Activated T-helper 1 cell treated with anti-CD3 and anti-CD28 coated beads, Interleukin-12 subunit alpha, Interleukin-12 subunit beta, Interleukin-2, Interleukin-4 antibody, amounts not matched to agents 30 ng/mL and 10 ng/mL and 1 ng/mL, durations not matched to agents 14 hours and 24 hours and 36 hours (primary cell): ENCODE data around the gene SLC8A3. TPM values are rescaled to one million over a fixed set of nuclear protein-coding genes. Genes with fewer than 3 reads are reported as not detected.
"Not testable (repeated sequence)": the region's sequence is repeated elsewhere in the genome, so short reads cannot be mapped to it uniquely, and the experiment has no call there.

Source experiments
- DNase-seq: peaks from one replicate; pipeline ENCODE4 v3.0.0; 2021; ENCODE audit warnings: low spot score
- H3K27ac Mint-ChIP-seq: one replicate; pipeline ENCODE4 v1.8.0; 2021; ENCODE audit warnings: mild to moderate bottlenecking, mixed read lengths
- H3K27me3 Mint-ChIP-seq: one replicate; pipeline ENCODE4 v1.8.0; 2022; ENCODE audit warnings: mild to moderate bottlenecking, moderate library complexity, mixed read lengths; ENCODE audit not compliant: insufficient read depth
- H3K36me3 Mint-ChIP-seq: one replicate; pipeline ENCODE4 v1.8.0; 2021; ENCODE audit warnings: low read depth, mixed read lengths
- H3K4me1 Mint-ChIP-seq: one replicate; pipeline ENCODE4 v1.8.0; 2021; ENCODE audit warnings: low read depth, mixed read lengths
- H3K4me3 Mint-ChIP-seq: one replicate; pipeline ENCODE4 v1.8.0; 2021; ENCODE audit warnings: mild to moderate bottlenecking, moderate library complexity, mixed read lengths
- H3K9me3 Mint-ChIP-seq: one replicate; pipeline ENCODE4 v1.8.0; 2021; ENCODE audit warnings: mixed read lengths
- intact Hi-C: fragments of 100-400 bp; cut with micrococcal nuclease; formaldehyde crosslinking; loops from one replicate; pipeline ENCODE4 v1.15.1; 2024
- total RNA-seq: library from RNA; stranded (reverse); gene quantifications from 2 replicates; pipeline ENCODE4 v1.2.3, GENCODE V29; 2022

The SLC8A3 gene
- 0.21 and 0.24 TPM in 2 replicates for total RNA-seq

GRCh38 chr14:70188659-70189455 is at the start of gene SLC8A3:
Gene SLC8A3 (minus strand): TSS chr14:70188951. CDS start chr14:70168422, 20,529 bp downstream.
- Mint-ChIP-seq H3K4me3 (peak within 1 kb of the TSS; percentile 80), H3K4me1 (peaks cover 6% of the 10 kb centered on the region), H3K27me3 (peaks cover 49% of the 10 kb centered on the region), H3K36me3 (no peaks in the 10 kb centered on the region), H3K9me3 (peaks cover 3% of the 10 kb centered on the region), H3K27ac (no peak within 1 kb of the TSS)
- no peak for DNase-seq
- intact Hi-C loops, result loop anchor here (5.0 kb wide), 1 partner anchor 68 kb away; no protein-coding TSS in a partner anchor

GRCh38 chr14:70237710-70238109 is 49.0 kb upstream of the SLC8A3 start:
- peaks cover 6% of the 10 kb centered on the region for H3K27me3 Mint-ChIP-seq
- H3K36me3 Mint-ChIP-seq, result no peaks in the 10 kb centered on the region
- H3K4me1 Mint-ChIP-seq, result no peaks in the 10 kb centered on the region
- no peak overlapping the region for H3K4me3 Mint-ChIP-seq
- H3K9me3 Mint-ChIP-seq, result no peaks in the 10 kb centered on the region
- no peak overlapping the region for H3K27ac Mint-ChIP-seq
- intact Hi-C loops, result no loop called here
- DNase-seq, result no peak

GRCh38 chr14:70234066-70234950 is 45.6 kb upstream of the SLC8A3 start:
- Mint-ChIP-seq H3K27me3 (peaks cover under 1% of the 10 kb centered on the region), H3K4me3 (no peak overlapping the region), H3K27ac (no peak overlapping the region), H3K4me1 (no peaks in the 10 kb centered on the region), H3K9me3 (no peaks in the 10 kb centered on the region), H3K36me3 (no peaks in the 10 kb centered on the region)
- DNase-seq, result no peak
- intact Hi-C loops, result no loop called here

- intact Hi-C loops, H3K4me3 Mint-ChIP-seq, H3K4me1 Mint-ChIP-seq, H3K36me3 Mint-ChIP-seq, DNase-seq, H3K27me3 Mint-ChIP-seq, H3K27ac Mint-ChIP-seq, H3K9me3 Mint-ChIP-seq: not testable (repeated sequence)
Measured at GRCh38 chr14:70231756-70232544, 43.2 kb upstream of the SLC8A3 start.

GRCh38 chr14:70229877-70230640 is 41.3 kb upstream of the SLC8A3 start:
- H3K27ac Mint-ChIP-seq, H3K4me1 Mint-ChIP-seq, H3K4me3 Mint-ChIP-seq, intact Hi-C loops, H3K36me3 Mint-ChIP-seq, DNase-seq, H3K9me3 Mint-ChIP-seq: not testable (repeated sequence)
- H3K27me3 Mint-ChIP-seq, result peaks cover 11% of the 10 kb centered on the region

- peaks cover 8% of the 10 kb centered on the region for H3K27me3 Mint-ChIP-seq
- no peaks in the 10 kb centered on the region for H3K36me3 Mint-ChIP-seq
- intact Hi-C loops, result no loop called here
- H3K4me1 Mint-ChIP-seq, result no peaks in the 10 kb centered on the region
- H3K4me3 Mint-ChIP-seq, result no peak overlapping the region
- H3K27ac Mint-ChIP-seq, result no peak overlapping the region
- no peaks in the 10 kb centered on the region for H3K9me3 Mint-ChIP-seq
- no peak for DNase-seq
Measured at GRCh38 chr14:70213721-70214282, 25.1 kb upstream of the SLC8A3 start.

GRCh38 chr14:70212752-70213151 is 24.0 kb upstream of the SLC8A3 start:
- H3K4me3 Mint-ChIP-seq, result no peak overlapping the region
- no peaks in the 10 kb centered on the region for H3K36me3 Mint-ChIP-seq
- H3K4me1 Mint-ChIP-seq, result no peaks in the 10 kb centered on the region
- no peak overlapping the region for H3K27ac Mint-ChIP-seq
- no peak for DNase-seq
- intact Hi-C loops, result no loop called here
- peaks cover 11% of the 10 kb centered on the region for H3K27me3 Mint-ChIP-seq
- H3K9me3 Mint-ChIP-seq, result no peaks in the 10 kb centered on the region

GRCh38 chr14:70208380-70208779 is 19.6 kb upstream of the SLC8A3 start:
- no peak overlapping the region for H3K4me3 Mint-ChIP-seq
- intact Hi-C loops, result no loop called here
- no peaks in the 10 kb centered on the region for H3K36me3 Mint-ChIP-seq
- no peak overlapping the region for H3K27ac Mint-ChIP-seq
- H3K9me3 Mint-ChIP-seq, result no peaks in the 10 kb centered on the region
- no peak for DNase-seq
- peaks cover 7% of the 10 kb centered on the region for H3K27me3 Mint-ChIP-seq
- H3K4me1 Mint-ChIP-seq, result no peaks in the 10 kb centered on the region

- no peaks in the 10 kb centered on the region for H3K36me3 Mint-ChIP-seq
- H3K4me1 Mint-ChIP-seq, result no peaks in the 10 kb centered on the region
- intact Hi-C loops, result no loop called here
- H3K9me3 Mint-ChIP-seq, result no peaks in the 10 kb centered on the region
- no peak overlapping the region for H3K4me3 Mint-ChIP-seq
- no peak overlapping the region for H3K27ac Mint-ChIP-seq
- no peak for DNase-seq
- H3K27me3 Mint-ChIP-seq, result peaks cover 25% of the 10 kb centered on the region
Measured at GRCh38 chr14:70203686-70204085, 14.9 kb upstream of the SLC8A3 start.

- intact Hi-C loops, result no loop called here
- H3K4me1 Mint-ChIP-seq, result no peaks in the 10 kb centered on the region
- no peaks in the 10 kb centered on the region for H3K36me3 Mint-ChIP-seq
- H3K4me3 Mint-ChIP-seq, result no peak overlapping the region
- DNase-seq, result no peak
- H3K27me3 Mint-ChIP-seq, result peaks cover 32% of the 10 kb centered on the region
- no peak overlapping the region for H3K27ac Mint-ChIP-seq
- H3K9me3 Mint-ChIP-seq, result no peaks in the 10 kb centered on the region
Measured at GRCh38 chr14:70201994-70202393, 13.2 kb upstream of the SLC8A3 start.

GRCh38 chr14:70193396-70193795 is 4.6 kb upstream of the SLC8A3 start:
- DNase-seq, result no peak
- H3K27ac Mint-ChIP-seq, result no peak overlapping the region
- no peaks in the 10 kb centered on the region for H3K4me1 Mint-ChIP-seq
- H3K4me3 Mint-ChIP-seq, result no peak overlapping the region
- peaks cover 43% of the 10 kb centered on the region for H3K27me3 Mint-ChIP-seq
- intact Hi-C loops, result no loop called here
- no peaks in the 10 kb centered on the region for H3K9me3 Mint-ChIP-seq
- no peaks in the 10 kb centered on the region for H3K36me3 Mint-ChIP-seq

GRCh38 chr14:70192915-70193314 is 4.2 kb upstream of the SLC8A3 start:
- Mint-ChIP-seq H3K27me3 (peaks cover 42% of the 10 kb centered on the region), H3K27ac (no peak overlapping the region), H3K9me3 (no peaks in the 10 kb centered on the region), H3K36me3 (no peaks in the 10 kb centered on the region), H3K4me3 (no peak overlapping the region), H3K4me1 (peaks cover 3% of the 10 kb centered on the region)
- no peak for DNase-seq
- intact Hi-C loops, result no loop called here
